ENCODE measurements around the gene A2M. TPM values are rescaled to one million over a fixed set of nuclear protein-coding genes. Genes with fewer than 3 reads are reported as not detected.

Gene A2M
- total and polyA plus RNA-seq, 2 donors (not counting 3 experiments of a cell fraction or from before 2014, with no cell fraction given) = 11.5 to 16.9 TPM

GRCh38 chr12:9132008-9132535, 16.4 kb upstream of the A2M start:
- H3K27me3 ChIP-seq (ENCODE audit: control insufficient read depth in 2 of 2, insufficient read depth in 2 of 2, low read length in 2 of 2) = peaks cover 2 to 3% of the 10 kb centered on the region in 2 experiments
- H3K4me2 ChIP-seq (ENCODE audit: insufficient read depth, low read length) = no peak overlapping the region
- BruUV-seq (replicated peaks) = no TSS peak
- FAIRE-seq (no peak), DNase-seq (ENCODE audit: low read depth, low spot score) (no peak)
- H3K4me3 ChIP-seq (replicated peaks in 1 of 3; ENCODE audit: insufficient read depth in 1 of 3, low read depth in 1 of 3, low read length in 3 of 3) = no peak overlapping the region
- no peak overlapping the region for H2AFZ ChIP-seq (ENCODE audit: low read depth, low read length)
- no peak overlapping the region for H3K27ac ChIP-seq (ENCODE audit: insufficient read depth, low read depth, low read length)
- no peaks in the 10 kb centered on the region for H4K20me1 ChIP-seq (replicated peaks; ENCODE audit: control insufficient read depth, extremely low read depth, insufficient read depth, low read length)
- POLR2A ChIA-PET = no interaction called here
- dilution Hi-C loops (cut with MboI; ENCODE audit: extremely low pct_ligation_motif_present, low sequenced_read_pairs) = no loop called here
- no peaks in the 10 kb centered on the region for H3K36me3 ChIP-seq (ENCODE audit: control insufficient read depth in 2 of 2, extremely low read depth in 1 of 2, insufficient read depth in 2 of 2, low read length in 2 of 2)
- intact Hi-C loops (cut with micrococcal nuclease) = no loop called here
- no peaks in the 10 kb centered on the region for H3K9me3 ChIP-seq (replicated peaks; ENCODE audit: control insufficient read depth, insufficient read depth, low read length)
- CTCF ChIA-PET = no interaction called here
- H3K9ac ChIP-seq (replicated peaks; ENCODE audit: extremely low read depth, insufficient read depth, low read length) = no peak overlapping the region
- H3K9me1 ChIP-seq (replicated peaks; ENCODE audit: control insufficient read depth, extremely low read depth, insufficient read depth, low read length) = no peaks in the 10 kb centered on the region
- TF ChIP-seq MAX (IDR thresholded peaks at IDR 0.05; ENCODE audit: insufficient read depth, insufficient read length) (no peak), JUN (IDR thresholded peaks at IDR 0.05; ENCODE audit: borderline replicate concordance, insufficient read depth, insufficient read length, low read depth) (no peak), POLR2A (IDR thresholded peaks at IDR 0.05; ENCODE audit: low read depth, low read length) (no peak), GATA2 (IDR thresholded peaks at IDR 0.05; ENCODE audit: insufficient read depth, insufficient read length, low read depth, low read length) (no peak), POLR2AphosphoS5 (IDR thresholded peaks at IDR 0.05; ENCODE audit: insufficient read depth, low read depth, low read length) (no peak), FOS (IDR thresholded peaks at IDR 0.05; ENCODE audit: borderline replicate concordance, insufficient read depth, low read length) (no peak), MYC (IDR thresholded peaks at IDR 0.05; ENCODE audit: low read depth, low read length) (no peak), EZH2 (IDR thresholded peaks at IDR 0.05; ENCODE audit: borderline replicate concordance, low read depth, low read length, severe bottlenecking) (no peak), CTCF (IDR thresholded peaks at IDR 0.05; ENCODE audit: extremely low read depth in 1 of 2, insufficient read depth in 1 of 2, low read depth in 1 of 2, low read length in 2 of 2) (no peak)
- no peaks in the 10 kb centered on the region for H3K4me1 ChIP-seq (ENCODE audit: control insufficient read depth, extremely low read depth, insufficient read depth, low read length)
- no peaks in the 10 kb centered on the region for H3K79me2 ChIP-seq (ENCODE audit: control insufficient read depth, insufficient read depth, low read length)
